OCI-LY7 (cell line): ENCODE measurements around the gene OSBPL3.

Experiments used
- EZH2phosphoT487 ChIP-seq: fragments of 200-600 bp; sonication (generic); IDR thresholded peaks from 2 replicates; pipeline ENCODE4 v1.6.1; 2018; ENCODE audit warnings: low read depth, borderline replicate concordance, mild to moderate bottlenecking, mixed run types, antibody characterized with exemption, low read length, moderate library complexity, mixed read lengths
- TF ChIP-seq, protein P1 (sequence below): fragments of 200-600 bp; sonication (generic); conservative IDR thresholded peaks from 2 replicates; pipeline ENCODE4 v1.5.1; 2014; ENCODE audit warnings: mild to moderate bottlenecking, antibody characterized with exemption, low read length, moderate library complexity, mixed read lengths

DNA sequence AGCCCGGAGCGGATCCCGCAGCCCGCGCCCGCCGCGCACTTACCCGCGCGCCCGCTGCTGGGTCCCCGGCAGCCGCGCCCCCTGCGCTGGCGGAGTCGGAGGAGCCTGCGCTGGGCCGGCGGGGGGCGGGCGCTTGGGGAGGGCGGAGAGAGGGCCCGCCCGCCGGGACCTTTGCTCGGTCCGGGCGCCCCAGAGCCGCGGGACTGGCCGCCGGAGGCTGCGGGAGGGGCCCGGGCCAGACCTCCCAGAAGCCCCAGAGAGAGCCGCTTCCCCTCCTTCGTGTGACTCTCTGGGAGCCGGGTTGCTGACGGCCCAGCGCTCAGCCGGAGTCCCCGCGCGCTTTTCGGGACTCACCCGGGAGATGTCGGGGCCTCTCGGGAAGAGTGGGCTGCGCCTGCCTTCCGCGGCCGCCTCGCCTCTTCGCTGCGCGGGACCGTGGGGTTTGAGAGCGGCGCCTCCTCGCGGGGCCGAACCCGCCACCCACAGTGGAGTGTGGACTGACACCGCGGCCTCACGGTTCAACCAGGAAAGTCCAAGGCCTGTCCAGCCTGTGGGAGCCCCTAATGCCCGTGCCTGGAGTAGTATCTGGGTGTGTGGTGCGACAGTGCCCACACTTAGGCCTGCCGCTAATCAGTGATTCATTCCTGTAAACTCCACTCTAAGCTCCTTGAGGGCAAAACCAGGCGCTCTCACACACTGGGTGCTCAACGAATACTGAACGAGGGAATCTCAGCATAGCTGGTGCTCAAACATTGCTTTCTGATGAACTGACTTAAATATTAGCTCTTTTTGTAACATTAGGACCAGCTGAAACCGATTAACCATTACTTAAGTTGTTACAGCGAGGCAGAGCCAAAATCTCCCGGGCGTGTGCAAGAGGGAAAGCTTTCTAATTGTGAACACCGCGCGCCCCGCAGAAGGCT lies 222.4 kb downstream of the OSBPL3 start, which contains the start of gene GSDME:
- TF ChIP-seq, protein P1, sequence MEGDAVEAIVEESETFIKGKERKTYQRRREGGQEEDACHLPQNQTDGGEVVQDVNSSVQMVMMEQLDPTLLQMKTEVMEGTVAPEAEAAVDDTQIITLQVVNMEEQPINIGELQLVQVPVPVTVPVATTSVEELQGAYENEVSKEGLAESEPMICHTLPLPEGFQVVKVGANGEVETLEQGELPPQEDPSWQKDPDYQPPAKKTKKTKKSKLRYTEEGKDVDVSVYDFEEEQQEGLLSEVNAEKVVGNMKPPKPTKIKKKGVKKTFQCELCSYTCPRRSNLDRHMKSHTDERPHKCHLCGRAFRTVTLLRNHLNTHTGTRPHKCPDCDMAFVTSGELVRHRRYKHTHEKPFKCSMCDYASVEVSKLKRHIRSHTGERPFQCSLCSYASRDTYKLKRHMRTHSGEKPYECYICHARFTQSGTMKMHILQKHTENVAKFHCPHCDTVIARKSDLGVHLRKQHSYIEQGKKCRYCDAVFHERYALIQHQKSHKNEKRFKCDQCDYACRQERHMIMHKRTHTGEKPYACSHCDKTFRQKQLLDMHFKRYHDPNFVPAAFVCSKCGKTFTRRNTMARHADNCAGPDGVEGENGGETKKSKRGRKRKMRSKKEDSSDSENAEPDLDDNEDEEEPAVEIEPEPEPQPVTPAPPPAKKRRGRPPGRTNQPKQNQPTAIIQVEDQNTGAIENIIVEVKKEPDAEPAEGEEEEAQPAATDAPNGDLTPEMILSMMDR = no peak
- no peak for TF ChIP-seq EZH2phosphoT487
